Left lung (tissue), 10 donors: ENCODE measurements around the gene LAMA5. TPM values are rescaled to one million over a fixed set of nuclear protein-coding genes. Genes with fewer than 3 reads are reported as not detected.

Experiments used
- ATAC-seq: fragments of 200-7000 bp; cut with Tn5 transposase; one replicate; pipeline ENCODE4 v1.9.1; 2020; ENCODE audit warnings: moderate library complexity
- DNase-seq, 4 donors: peaks; one replicate each; pipeline ENCODE4 v3.0.0-alpha.2; 2013 to 2020
- H3K27ac ChIP-seq, 2 donors: fragments of 200-600 bp; sonication (generic) in 1 of 2; one replicate each; pipeline versions ENCODE4 v1.5.0 to v1.8.0; 2020 to 2021
- H3K27me3 ChIP-seq, 2 donors: fragments of 200-600 bp; sonication (generic) in 1 of 2; one replicate each; pipeline versions ENCODE4 v1.5.0 to v1.8.0; 2020 to 2021
- H3K36me3 ChIP-seq, 2 donors: fragments of 200-600 bp; sonication (generic) in 1 of 2; one replicate each; pipeline versions ENCODE4 v1.5.0 to v1.8.0; 2020 to 2021
- H3K4me1 ChIP-seq, 2 donors: fragments of 200-600 bp; one replicate each; pipeline ENCODE4 v1.8.0; 2021
- H3K4me3 ChIP-seq, 2 donors: fragments of 200-600 bp; sonication (generic) in 1 of 2; one replicate each; pipeline versions ENCODE4 v1.5.0 to v1.8.0; 2020 to 2021; ENCODE audit warnings: mild to moderate bottlenecking in 1 of 2
- H3K9me3 ChIP-seq, 2 donors: fragments of 200-600 bp; sonication (generic) in 1 of 2; one replicate each; pipeline versions ENCODE4 v1.5.0 to v1.8.0; 2020 to 2021
- intact Hi-C, 2 donors: fragments of 100-400 bp; cut with DNase I; formaldehyde crosslinking; loops; one replicate each; pipeline versions ENCODE4 v1.11.2 to v1.14.2; 2022
- polyA plus RNA-seq, 6 donors: library from polyadenylated mRNA; unstranded; fragments of 120-200 nt; gene quantifications; one replicate each; pipeline ENCODE4 v1.2.1, GENCODE V29; 2013; ENCODE audit not compliant: insufficient read length in 6 of 6
- total RNA-seq, 2 donors: library from RNA; stranded (reverse); fragmentation: NEBNext Ultra II Directional; extraction: Animal tissue kit (Norgen Biotek cat#: 25700); gene quantifications; one replicate each; pipeline ENCODE4 v1.2.1, GENCODE V29; 2021
- TF ChIP-seq, protein P1 (sequence below), 2 donors: fragments of 200-600 bp; sonication (generic) in 1 of 2; IDR thresholded peaks; one replicate each; pipeline versions ENCODE4 v1.5.0 to v1.8.0; 2021; ENCODE audit warnings: antibody characterized with exemption in 2 of 2
- donor health status: DM: no; HTN: yes; CAD: no.
- donor health status: DM: no; HTN: no; CAD: no.

Gene LAMA5
- total and polyA plus RNA-seq, 8 donors, result 123 to 267 (median 158) TPM

DNA sequence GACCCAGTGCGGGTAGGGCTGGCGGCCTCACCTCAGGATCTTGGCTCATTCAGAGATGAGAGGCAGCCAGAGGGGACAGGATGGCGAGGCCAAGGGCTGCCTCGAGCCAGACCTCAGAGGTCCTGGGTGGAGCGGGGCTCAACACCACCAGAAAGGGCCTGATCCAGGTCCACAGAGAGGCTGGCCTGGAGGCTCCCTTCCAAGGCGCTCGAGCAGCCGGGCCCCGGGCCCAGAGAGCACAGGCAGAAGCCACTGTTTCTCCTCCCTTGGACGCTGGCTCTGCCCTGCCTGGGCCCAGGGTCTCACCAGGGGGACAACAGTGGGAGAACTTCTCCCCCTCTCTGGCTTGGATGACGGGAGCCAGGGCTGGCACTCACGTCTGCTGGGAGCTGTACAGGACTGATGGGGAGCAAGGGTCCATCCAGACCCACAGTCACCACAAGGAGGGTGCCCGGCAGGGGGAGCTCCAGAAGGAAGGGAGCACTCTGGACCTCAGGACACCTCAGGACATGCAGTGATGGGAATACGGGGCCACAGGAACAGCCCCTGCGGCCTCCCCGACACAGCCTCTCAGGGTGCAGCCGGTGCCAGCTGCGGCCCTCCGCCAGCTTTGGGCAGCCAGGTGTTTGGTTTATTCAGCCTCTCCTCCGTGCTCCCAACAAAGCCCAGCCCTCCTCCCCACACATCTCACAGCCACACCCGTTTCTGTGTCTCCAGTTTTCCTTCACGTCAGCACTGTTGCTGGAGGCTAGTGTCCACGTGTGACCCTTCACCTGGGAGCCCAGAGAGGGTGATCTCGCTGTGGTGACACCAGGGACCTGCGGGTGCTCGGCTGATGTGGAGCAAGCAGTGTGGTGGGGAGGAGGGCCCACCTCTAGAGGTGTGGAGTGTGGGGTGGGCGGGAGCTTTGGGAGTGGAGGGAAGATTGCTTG lies 28.5 kb upstream of the LAMA5 start:
- Histone ChIP-seq H3K4me3 (no peak overlapping the region), H3K4me1 (no peaks in the 10 kb centered on the region), H3K9me3 (no peaks in the 10 kb centered on the region), H3K27me3 (no peaks in the 10 kb centered on the region), H3K36me3 (peaks cover 0 to 54% of the 10 kb centered on the region in 2 donors), H3K27ac (no peak overlapping the region)
- TF ChIP-seq, protein P1, sequence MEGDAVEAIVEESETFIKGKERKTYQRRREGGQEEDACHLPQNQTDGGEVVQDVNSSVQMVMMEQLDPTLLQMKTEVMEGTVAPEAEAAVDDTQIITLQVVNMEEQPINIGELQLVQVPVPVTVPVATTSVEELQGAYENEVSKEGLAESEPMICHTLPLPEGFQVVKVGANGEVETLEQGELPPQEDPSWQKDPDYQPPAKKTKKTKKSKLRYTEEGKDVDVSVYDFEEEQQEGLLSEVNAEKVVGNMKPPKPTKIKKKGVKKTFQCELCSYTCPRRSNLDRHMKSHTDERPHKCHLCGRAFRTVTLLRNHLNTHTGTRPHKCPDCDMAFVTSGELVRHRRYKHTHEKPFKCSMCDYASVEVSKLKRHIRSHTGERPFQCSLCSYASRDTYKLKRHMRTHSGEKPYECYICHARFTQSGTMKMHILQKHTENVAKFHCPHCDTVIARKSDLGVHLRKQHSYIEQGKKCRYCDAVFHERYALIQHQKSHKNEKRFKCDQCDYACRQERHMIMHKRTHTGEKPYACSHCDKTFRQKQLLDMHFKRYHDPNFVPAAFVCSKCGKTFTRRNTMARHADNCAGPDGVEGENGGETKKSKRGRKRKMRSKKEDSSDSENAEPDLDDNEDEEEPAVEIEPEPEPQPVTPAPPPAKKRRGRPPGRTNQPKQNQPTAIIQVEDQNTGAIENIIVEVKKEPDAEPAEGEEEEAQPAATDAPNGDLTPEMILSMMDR (IDR thresholded peaks at IDR 0.05), result no peak
- DNase-seq, result no peak
- intact Hi-C loops, result no loop called here
- no peak for ATAC-seq

DNA sequence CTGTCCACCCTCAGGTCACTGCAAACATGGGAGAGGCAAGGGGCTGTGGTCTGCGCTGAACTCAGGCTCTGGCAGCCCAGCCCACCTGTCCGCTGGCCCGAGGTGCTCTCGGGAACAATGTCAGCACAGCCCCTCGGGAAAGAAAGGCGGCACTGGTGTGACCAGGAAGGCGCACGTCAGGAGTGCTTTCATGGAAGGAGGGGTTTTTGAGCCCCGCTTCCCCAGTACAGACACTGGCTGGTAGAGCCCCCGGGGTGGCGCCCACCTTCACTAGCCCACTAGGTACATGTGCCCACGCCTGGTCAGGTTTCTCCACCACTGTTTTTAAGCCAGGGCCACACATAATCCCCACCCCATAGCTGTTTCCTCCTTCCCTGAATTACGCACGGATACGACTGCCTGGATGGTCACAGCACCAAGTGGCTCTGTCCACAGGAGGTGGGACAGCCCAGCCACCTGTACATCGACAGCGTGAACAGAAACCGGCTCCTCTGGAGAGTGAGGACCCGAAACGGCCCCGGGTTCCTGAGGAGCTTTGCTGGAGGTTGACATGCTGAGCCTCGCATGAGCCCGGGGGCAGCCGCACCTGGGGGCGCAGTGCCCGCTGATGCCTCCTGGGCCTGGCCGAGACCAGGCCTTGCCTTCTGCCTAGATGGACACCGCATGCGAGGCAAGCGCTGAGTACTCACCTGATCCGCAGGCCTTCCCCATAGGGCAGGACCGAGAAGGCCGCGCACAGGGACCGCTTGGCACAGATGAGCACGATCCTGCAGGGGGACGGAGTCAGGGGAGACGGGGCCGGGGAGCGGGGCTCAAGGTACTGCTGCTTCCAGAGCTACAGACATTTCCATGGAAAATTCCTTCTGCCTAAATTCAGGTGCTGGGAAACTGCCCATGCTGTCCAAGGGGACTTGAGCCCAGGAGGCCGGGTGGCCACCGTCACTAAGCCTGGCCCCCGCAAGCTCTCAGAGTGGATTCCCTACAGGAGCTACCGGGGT lies 27.4 kb upstream of the LAMA5 start:
- DNase-seq, result no peak
- H3K27me3 ChIP-seq, result no peaks in the 10 kb centered on the region
- TF ChIP-seq, protein P1 (IDR thresholded peaks at IDR 0.05), result no peak
- no peak overlapping the region for H3K27ac ChIP-seq
- H3K9me3 ChIP-seq, result no peaks in the 10 kb centered on the region
- H3K36me3 ChIP-seq, result peaks cover 0 to 64% of the 10 kb centered on the region in 2 donors
- no peak for ATAC-seq
- intact Hi-C loops, result no loop called here
- H3K4me3 ChIP-seq, result no peak overlapping the region
- H3K4me1 ChIP-seq, result no peaks in the 10 kb centered on the region

DNA sequence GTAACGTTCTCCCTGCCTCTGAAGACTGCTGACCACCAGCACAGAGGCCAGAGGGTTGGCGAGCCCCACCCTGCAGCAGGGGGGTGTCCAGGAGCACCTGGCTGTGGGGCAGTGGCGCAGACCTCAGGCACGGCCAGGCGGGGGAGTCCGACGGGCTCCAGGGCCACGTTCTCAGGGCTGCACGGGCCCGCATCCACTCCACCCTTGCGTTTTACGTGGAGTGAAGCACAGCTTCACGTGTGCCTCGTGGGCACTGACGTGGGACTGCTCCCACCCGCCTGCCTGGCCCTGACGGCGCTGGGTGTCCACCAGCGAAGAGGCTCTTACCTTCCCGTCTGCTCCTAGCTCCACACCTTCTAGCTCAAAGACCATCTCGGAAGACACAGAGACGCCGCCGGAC lies 26.7 kb upstream of the LAMA5 start:
- ATAC-seq (no peak), DNase-seq (no peak)
- H3K4me3 ChIP-seq, result no peak overlapping the region
- TF ChIP-seq, protein P1 (IDR thresholded peaks at IDR 0.05), result no peak
- H3K27me3 ChIP-seq, result no peaks in the 10 kb centered on the region
- H3K4me1 ChIP-seq, result peaks cover 0 to 2% of the 10 kb centered on the region in 2 donors
- no peaks in the 10 kb centered on the region for H3K9me3 ChIP-seq
- intact Hi-C loops, result no loop called here
- no peak overlapping the region for H3K27ac ChIP-seq
- peaks cover 0 to 72% of the 10 kb centered on the region in 2 donors for H3K36me3 ChIP-seq

DNA sequence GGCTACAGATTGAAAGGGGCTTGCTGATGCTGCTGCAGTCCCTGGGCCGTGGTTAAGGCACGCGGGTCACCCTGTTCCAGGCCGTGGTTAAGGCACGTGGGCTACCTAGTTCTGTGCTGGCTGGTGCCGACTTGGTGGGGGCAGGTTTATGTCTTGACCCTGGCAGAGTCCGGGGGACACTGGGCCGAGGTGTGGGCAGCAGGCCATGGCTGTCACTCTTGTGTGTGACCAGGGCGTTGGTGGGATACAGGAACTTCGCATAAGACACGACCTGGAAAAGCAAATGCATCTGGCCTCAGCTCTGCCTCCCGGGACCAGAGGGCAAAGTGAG lies 26.2 kb upstream of the LAMA5 start:
- H3K4me1 ChIP-seq, result peaks cover 1 to 7% of the 10 kb centered on the region in 2 donors
- H3K27me3 ChIP-seq, result no peaks in the 10 kb centered on the region
- no peak overlapping the region for H3K27ac ChIP-seq
- DNase-seq (no peak), ATAC-seq (no peak)
- H3K36me3 ChIP-seq, result peaks cover 0 to 77% of the 10 kb centered on the region in 2 donors
- H3K9me3 ChIP-seq, result no peaks in the 10 kb centered on the region
- TF ChIP-seq, protein P1 (IDR thresholded peaks at IDR 0.05), result no peak
- intact Hi-C loops, result no loop called here
- no peak overlapping the region for H3K4me3 ChIP-seq
